ENCODE data around the gene THG1L.

GRCh38 chr5:157740229-157740610, 9.0 kb downstream of the THG1L start:
- TF ChIP-seq CTCF (IDR thresholded peaks at IDR 0.05) (peak in 1 of 6 experiments; percentile 18), POLR2AphosphoS5 (IDR thresholded peaks at IDR 0.05) (no peak)

Measured in upper lobe of left lung (tissue), 4 donors.